ENCODE data around the gene DIPK1A.

GRCh38 chr1:92882819-92883218 lies 78.4 kb downstream of the DIPK1A start:
- TF ChIP-seq SIN3A (IDR thresholded peaks at IDR 0.05; ENCODE audit: borderline replicate concordance, insufficient read depth, low read depth, low read length) (no peak), POLR2AphosphoS5 (IDR thresholded peaks at IDR 0.05; ENCODE audit: low read depth, low read length) (no peak)
- TF ChIP-seq, protein P1, sequence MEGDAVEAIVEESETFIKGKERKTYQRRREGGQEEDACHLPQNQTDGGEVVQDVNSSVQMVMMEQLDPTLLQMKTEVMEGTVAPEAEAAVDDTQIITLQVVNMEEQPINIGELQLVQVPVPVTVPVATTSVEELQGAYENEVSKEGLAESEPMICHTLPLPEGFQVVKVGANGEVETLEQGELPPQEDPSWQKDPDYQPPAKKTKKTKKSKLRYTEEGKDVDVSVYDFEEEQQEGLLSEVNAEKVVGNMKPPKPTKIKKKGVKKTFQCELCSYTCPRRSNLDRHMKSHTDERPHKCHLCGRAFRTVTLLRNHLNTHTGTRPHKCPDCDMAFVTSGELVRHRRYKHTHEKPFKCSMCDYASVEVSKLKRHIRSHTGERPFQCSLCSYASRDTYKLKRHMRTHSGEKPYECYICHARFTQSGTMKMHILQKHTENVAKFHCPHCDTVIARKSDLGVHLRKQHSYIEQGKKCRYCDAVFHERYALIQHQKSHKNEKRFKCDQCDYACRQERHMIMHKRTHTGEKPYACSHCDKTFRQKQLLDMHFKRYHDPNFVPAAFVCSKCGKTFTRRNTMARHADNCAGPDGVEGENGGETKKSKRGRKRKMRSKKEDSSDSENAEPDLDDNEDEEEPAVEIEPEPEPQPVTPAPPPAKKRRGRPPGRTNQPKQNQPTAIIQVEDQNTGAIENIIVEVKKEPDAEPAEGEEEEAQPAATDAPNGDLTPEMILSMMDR (IDR thresholded peaks at IDR 0.05), result no peak

All from Panc1 (cell line).